NOMO-1 treated with dmso at 0.1 percent for 144 hours (cell line): ENCODE data around the gene CATSPER4.

Experiments used
- DNase-seq: peaks from one replicate; lab custom pipeline; 2025; ENCODE audit not compliant: unreplicated experiment; lab: John Stamatoyannopoulos, UW

The CATSPER4 gene

DNA sequence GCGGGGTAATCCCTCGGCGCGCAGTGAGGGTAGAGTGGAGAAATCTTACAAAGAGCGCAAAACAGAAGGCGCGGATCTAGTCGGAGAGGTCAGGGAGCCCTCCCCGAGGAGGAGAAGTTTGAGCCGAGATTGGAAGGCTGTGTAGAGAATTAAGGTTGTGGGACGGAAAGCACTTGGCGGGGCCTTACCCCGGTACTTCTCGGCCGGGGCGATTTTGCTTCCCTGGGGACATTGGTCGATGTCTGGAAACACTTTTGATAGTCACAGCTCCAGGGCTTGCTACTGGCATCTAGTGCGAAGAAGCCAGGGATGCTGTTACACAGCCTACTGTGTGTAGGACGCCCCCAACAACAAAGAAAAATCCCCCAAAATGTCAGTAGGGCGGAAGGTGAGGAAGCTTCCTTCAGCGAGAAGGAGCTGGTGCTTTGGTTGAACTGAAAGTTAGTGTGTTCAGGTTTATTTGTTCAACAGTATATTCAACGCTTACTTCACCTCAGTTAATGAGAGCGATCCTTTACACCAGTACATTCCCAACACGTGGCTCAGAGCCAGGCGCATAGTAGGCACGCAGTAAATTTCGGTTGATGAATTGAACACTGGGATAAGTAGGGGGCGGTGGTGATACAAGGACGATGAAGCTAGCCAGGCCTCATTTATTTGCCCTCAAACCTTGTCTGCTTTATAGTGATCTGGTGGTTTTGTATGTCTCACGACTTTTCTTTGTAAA, 44.4 kb downstream of the CATSPER4 start:
- no peak for DNase-seq

DNA sequence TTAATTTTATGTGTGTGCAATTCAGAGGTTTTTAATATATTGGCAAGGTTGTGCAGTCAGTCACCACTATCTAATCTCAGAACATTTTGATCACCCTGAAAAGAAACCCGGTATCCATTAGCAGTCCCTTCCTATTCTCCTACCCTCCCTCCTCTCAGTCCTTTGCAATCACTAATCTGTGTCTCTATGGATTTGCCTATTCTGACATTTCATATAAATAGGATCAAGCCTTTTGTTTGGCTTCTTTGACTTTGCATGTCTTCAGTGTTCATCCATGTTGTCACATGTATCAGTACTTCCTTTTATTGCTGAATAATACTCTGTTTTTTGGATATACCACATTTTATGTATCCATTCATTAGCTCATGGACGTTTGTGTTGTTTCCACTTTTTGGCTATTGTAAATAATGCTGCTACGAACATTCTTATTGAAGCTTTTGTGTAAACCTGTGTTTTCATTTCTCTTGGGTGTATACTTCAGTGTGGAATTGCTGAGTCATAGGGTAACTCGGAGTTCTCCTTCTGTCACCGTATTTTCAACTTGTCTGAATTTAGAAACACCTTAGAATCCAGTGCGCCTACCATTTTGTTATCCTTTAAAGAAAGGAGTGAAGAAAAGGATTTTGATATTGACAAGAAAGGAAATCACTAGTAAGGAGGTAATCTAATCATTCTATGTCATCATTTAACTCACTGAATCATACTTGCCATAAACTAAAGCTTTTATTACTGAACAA, 47.0 kb downstream of the CATSPER4 start:
- no peak for DNase-seq

DNA sequence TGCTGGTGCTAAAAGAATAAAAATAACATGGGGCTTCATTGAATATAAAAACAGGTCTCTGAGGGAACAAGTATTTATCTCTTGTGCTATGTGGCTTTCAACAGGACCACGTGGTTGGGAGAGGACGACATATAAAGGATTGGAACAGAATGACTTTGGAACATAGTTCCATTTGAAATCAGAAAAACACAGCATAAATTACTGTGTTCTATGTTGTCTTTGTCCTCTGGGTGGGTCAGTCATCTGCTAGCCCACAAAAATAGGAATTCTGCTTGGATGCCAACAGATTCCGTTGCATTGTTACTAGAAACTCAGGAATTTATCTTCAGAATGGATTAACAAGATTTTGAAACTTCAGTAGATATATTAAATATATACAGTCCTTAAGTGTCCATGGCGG, 49.5 kb downstream of the CATSPER4 start:
- DNase-seq: no peak
